ENCODE data around the gene VDAC2.
"Not testable (repeated sequence)": the region's sequence is repeated elsewhere in the genome, so short reads cannot be mapped to it uniquely, and the experiment has no call there.

The VDAC2 gene

DNA sequence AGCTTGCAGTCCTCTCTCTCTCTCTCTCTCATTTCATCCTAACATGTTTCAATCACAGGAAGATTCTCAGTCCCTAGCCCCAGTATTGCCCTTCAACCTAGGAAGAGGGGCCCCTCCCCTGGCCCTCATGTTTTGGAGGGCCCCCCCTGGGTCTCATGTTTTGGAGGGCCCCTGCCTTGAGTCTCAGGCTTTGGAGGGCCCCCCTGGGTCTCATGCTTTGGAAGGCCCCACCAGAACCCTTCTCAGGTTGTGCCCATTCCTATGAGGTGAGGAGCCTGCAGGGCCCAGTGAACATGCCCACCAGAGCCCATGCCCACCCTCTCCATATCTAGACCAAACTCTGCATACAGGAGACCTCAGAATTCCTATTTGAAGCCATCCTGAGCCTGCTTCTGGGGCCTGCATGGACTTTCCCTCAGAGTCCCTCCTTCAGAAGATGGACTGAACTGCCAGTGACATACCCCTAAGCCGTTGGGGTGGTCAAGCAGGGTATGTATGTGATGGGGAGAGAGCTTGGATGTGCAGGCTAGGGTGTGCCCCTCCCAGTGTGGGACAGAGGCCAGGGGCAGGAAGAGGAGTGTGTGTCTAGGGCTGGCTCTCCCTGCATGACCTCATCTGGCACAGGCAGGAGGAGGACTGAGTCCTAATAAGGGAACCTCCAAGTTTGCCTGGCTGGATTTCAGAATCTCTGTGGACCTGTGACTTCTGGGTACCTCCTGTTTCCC lies 8.1 kb upstream of the VDAC2 start:
- H3K4me3 ChIP-seq (IDR thresholded peaks at IDR 0.05; ENCODE audit: insufficient read depth, low read depth, low read length), result no peak overlapping the region
- TF ChIP-seq, protein P1, sequence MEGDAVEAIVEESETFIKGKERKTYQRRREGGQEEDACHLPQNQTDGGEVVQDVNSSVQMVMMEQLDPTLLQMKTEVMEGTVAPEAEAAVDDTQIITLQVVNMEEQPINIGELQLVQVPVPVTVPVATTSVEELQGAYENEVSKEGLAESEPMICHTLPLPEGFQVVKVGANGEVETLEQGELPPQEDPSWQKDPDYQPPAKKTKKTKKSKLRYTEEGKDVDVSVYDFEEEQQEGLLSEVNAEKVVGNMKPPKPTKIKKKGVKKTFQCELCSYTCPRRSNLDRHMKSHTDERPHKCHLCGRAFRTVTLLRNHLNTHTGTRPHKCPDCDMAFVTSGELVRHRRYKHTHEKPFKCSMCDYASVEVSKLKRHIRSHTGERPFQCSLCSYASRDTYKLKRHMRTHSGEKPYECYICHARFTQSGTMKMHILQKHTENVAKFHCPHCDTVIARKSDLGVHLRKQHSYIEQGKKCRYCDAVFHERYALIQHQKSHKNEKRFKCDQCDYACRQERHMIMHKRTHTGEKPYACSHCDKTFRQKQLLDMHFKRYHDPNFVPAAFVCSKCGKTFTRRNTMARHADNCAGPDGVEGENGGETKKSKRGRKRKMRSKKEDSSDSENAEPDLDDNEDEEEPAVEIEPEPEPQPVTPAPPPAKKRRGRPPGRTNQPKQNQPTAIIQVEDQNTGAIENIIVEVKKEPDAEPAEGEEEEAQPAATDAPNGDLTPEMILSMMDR (conservative IDR thresholded peaks at IDR 0.05; ENCODE audit: low read depth, low read length), result no peak
- H3K9ac ChIP-seq, result no peak overlapping the region
- no peaks in the 10 kb centered on the region for H3K27me3 ChIP-seq (ENCODE audit: insufficient read depth, low read depth)
- H4K20me1 ChIP-seq (ENCODE audit: insufficient read depth), result no peaks in the 10 kb centered on the region
- no peak overlapping the region for H3K4me2 ChIP-seq
- H3K79me2 ChIP-seq (ENCODE audit: insufficient read depth, low read depth), result no peaks in the 10 kb centered on the region
- no peaks in the 10 kb centered on the region for H3K4me1 ChIP-seq (ENCODE audit: low read depth, poor library complexity, severe bottlenecking)
- H3K36me3 ChIP-seq (ENCODE audit: insufficient read depth), result no peaks in the 10 kb centered on the region
- H2AFZ ChIP-seq (ENCODE audit: low read depth), result no peak overlapping the region
- no peak overlapping the region for H3K27ac ChIP-seq

DNA sequence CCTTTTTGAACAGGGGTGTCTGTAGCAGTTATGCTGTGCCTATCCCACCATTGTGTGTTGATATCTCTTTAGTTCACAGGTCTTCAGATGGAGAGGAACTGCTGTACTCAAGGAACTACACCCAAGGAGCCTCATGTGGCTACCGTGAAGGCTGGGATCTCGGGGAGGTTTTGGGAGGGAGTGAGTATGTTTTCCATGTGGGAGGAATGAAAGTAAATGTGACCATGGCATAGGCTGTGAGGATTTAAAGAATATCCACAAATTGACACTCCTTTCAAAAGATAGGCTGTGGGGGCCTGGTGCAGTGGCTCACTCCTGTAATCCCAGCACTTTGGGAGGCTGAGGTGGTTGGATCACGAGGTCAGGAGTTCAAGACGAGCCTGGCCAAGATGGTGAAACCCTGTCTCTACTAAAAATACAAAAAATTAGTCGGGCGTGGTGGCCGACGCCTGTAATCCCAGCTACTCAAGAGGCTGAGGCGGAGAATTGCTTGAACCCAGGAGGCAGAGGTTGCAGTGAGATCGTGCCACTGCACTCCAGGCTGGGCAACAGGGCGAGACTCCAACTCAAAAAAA lies 7.5 kb upstream of the VDAC2 start:
- H3K27ac ChIP-seq; H3K4me1 ChIP-seq (ENCODE audit: low read depth, poor library complexity, severe bottlenecking); H3K4me2 ChIP-seq; H3K36me3 ChIP-seq (ENCODE audit: insufficient read depth); H4K20me1 ChIP-seq (ENCODE audit: insufficient read depth); H3K27me3 ChIP-seq (ENCODE audit: insufficient read depth, low read depth); H3K9ac ChIP-seq; H3K79me2 ChIP-seq (ENCODE audit: insufficient read depth, low read depth); H3K4me3 ChIP-seq (IDR thresholded peaks at IDR 0.05; ENCODE audit: insufficient read depth, low read depth, low read length); H2AFZ ChIP-seq (ENCODE audit: low read depth): not testable (repeated sequence)

DNA sequence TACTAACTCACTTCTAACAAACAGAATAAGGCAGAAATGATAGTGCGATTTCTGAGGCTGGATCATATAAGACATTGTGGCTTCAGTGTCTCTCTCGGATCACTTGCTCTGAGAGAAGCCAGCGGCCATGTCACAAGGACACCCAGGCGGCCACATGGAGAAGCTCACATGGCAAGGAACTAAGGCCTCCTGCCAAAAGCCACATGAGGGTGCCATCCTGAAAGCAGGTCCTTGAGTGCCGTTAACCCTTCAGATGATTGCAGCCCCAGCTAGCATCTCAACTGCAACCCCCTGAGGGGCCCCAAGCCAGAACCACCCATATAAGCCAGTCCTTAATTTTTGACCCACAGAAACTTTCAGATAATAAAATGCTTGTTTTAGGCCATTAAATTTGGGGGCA lies 6.9 kb upstream of the VDAC2 start:
- Histone ChIP-seq H3K4me3 (IDR thresholded peaks at IDR 0.05; ENCODE audit: insufficient read depth, low read depth, low read length) (no peak overlapping the region), H3K79me2 (ENCODE audit: insufficient read depth, low read depth) (no peaks in the 10 kb centered on the region), H4K20me1 (ENCODE audit: insufficient read depth) (no peaks in the 10 kb centered on the region), H3K36me3 (ENCODE audit: insufficient read depth) (no peaks in the 10 kb centered on the region), H3K4me2 (no peak overlapping the region), H3K27ac (no peak overlapping the region), H2AFZ (ENCODE audit: low read depth) (no peak overlapping the region), H3K4me1 (ENCODE audit: low read depth, poor library complexity, severe bottlenecking) (no peaks in the 10 kb centered on the region), H3K27me3 (ENCODE audit: insufficient read depth, low read depth) (no peaks in the 10 kb centered on the region), H3K9ac (no peak overlapping the region)
- TF ChIP-seq, protein P1 (conservative IDR thresholded peaks at IDR 0.05; ENCODE audit: low read depth, low read length), result no peak

DNA sequence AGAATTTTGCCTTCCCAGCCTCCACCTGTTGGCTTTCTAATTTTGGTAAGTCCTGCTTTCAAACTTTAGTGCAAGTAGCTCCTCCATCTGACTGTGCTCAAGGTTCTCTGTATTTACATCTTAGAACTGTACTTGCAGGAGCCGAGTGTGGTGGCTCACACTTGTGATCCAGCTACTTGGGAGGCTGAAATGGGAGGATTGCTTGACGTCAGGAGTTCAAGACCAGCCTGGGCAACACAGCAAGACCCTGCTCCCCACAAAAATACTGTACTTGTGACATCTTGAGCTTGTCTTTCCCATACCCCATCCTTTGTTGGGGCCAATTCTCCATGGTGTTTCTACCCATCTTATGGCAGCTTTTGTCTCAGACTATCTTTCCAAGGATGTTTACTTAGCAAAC lies 4.7 kb upstream of the VDAC2 start:
- no peak overlapping the region for H3K27ac ChIP-seq
- H4K20me1 ChIP-seq (ENCODE audit: insufficient read depth), result no peaks in the 10 kb centered on the region
- no peak overlapping the region for H3K4me3 ChIP-seq (IDR thresholded peaks at IDR 0.05; ENCODE audit: insufficient read depth, low read depth, low read length)
- no peak overlapping the region for H3K4me2 ChIP-seq
- H2AFZ ChIP-seq (ENCODE audit: low read depth), result no peak overlapping the region
- peaks cover 2% of the 10 kb centered on the region for H3K79me2 ChIP-seq (ENCODE audit: insufficient read depth, low read depth)
- H3K36me3 ChIP-seq (ENCODE audit: insufficient read depth), result no peaks in the 10 kb centered on the region
- H3K9ac ChIP-seq, result no peak overlapping the region
- TF ChIP-seq, protein P1 (conservative IDR thresholded peaks at IDR 0.05; ENCODE audit: low read depth, low read length), result no peak
- H3K27me3 ChIP-seq (ENCODE audit: insufficient read depth, low read depth), result no peaks in the 10 kb centered on the region
- peaks cover 8% of the 10 kb centered on the region for H3K4me1 ChIP-seq (ENCODE audit: low read depth, poor library complexity, severe bottlenecking)

DNA sequence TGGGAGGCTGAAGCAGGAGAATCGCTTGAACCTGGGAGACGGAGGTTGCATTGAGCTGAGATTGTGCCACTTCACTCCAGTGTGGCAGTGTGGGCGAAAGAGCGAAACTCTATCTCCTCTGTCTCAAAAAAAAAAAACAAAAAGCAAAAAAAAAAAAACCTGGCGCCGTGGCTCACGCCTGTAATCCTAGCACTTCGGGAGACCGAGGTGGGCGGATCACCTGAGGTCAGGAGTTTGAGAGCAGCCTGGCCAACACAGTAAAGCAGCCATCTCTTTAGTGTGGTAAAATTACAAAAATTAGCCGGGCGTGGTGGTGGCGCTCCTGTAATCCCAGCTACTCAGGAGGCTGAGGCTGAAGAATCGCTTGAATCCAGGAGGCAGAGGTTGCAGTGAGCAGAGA lies 4.0 kb upstream of the VDAC2 start:
- H2AFZ ChIP-seq (ENCODE audit: low read depth); H3K27ac ChIP-seq; H3K79me2 ChIP-seq (ENCODE audit: insufficient read depth, low read depth); H3K9ac ChIP-seq; H4K20me1 ChIP-seq (ENCODE audit: insufficient read depth); H3K4me2 ChIP-seq; H3K27me3 ChIP-seq (ENCODE audit: insufficient read depth, low read depth); H3K4me1 ChIP-seq (ENCODE audit: low read depth, poor library complexity, severe bottlenecking); H3K36me3 ChIP-seq (ENCODE audit: insufficient read depth); H3K4me3 ChIP-seq (IDR thresholded peaks at IDR 0.05; ENCODE audit: insufficient read depth, low read depth, low read length): not testable (repeated sequence)

Measured in KMS-11 (cell line).